Activated CD4-positive, alpha-beta memory T cell treated with anti-CD3 and anti-CD28 coated beads for 36 hours (primary cell): ENCODE results near the gene ONECUT3. TPM values are rescaled to one million over a fixed set of nuclear protein-coding genes. Genes with fewer than 3 reads are reported as not detected.

Source experiments
- CTCF ChIA-PET: fragments of 350-600 bp; sonication (Branson Sonifier 250); formaldehyde crosslinking; loops from one replicate; lab custom pipeline; 2021; ENCODE audit warnings: antibody characterized with exemption, inconsistent platforms; lab: Charles Lee
- POLR2A ChIA-PET: fragments of 350-600 bp; sonication (Branson Sonifier 250); formaldehyde crosslinking; loops from one replicate; lab custom pipeline; 2021; ENCODE audit warnings: antibody characterized with exemption; lab: Charles Lee
- DNase-seq: peaks from one replicate; pipeline ENCODE4 v3.0.0-alpha.2; 2020
- H3K27ac Mint-ChIP-seq: one replicate; pipeline ENCODE4 v1.8.0; 2021; ENCODE audit warnings: mixed read lengths
- H3K27me3 Mint-ChIP-seq: one replicate; pipeline ENCODE4 v1.8.0; 2021; ENCODE audit warnings: mixed read lengths
- H3K36me3 Mint-ChIP-seq: one replicate; pipeline ENCODE4 v1.8.0; 2021; ENCODE audit warnings: mixed read lengths
- H3K4me1 Mint-ChIP-seq: one replicate; pipeline ENCODE4 v1.8.0; 2021; ENCODE audit warnings: low read depth, mixed read lengths
- H3K4me3 Mint-ChIP-seq: one replicate; pipeline ENCODE4 v1.8.0; 2021; ENCODE audit warnings: mild to moderate bottlenecking, mixed read lengths
- H3K9me3 Mint-ChIP-seq: one replicate; pipeline ENCODE4 v1.8.0; 2021; ENCODE audit warnings: mixed read lengths
- intact Hi-C: fragments of 100-400 bp; cut with micrococcal nuclease; formaldehyde crosslinking; loops from one replicate; pipeline ENCODE4 v1.15.1; 2023
- total RNA-seq, 2 experiments: library from RNA; stranded (reverse); gene quantifications; one replicate each; pipeline ENCODE4 v1.2.3, GENCODE V29; 2021

ONECUT3 gene
- total RNA-seq, 2 experiments from 2014 or later, result not detected

DNA sequence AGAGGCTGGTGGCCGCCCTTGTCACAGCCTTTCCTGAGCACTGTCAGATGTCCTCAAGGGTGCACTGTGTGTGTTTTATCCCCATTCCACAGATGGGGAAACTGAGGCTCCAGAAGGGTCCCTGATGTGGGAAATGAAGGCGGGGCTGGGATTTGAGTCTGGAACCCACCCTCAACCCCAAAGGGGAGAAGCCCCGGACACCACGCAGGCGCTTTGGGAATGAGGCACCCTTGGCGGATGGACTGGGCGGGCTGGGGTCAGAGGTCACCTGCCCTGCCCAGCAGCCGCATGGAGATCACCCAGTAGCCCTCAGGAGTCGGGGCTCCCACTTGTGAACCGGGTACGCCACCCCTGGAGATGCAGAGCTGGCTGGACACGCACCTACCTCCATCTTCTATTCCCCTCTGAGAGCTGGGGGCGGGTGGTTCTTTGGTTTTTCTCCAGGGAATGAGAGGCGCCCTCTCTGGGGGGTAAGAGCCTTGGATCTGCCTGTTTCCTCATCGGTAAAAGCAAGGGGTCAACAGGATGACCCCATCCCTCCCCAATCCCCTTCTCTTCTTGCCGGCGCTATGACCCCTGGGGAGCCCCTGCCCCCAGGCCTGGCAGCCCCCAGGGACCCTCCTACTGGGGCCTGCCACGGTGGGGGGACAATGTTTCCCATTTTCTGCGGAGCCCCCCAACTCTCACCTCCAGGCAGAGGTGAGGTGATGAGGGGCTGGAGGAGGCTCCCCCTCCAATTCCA, 8.3 kb upstream of the ONECUT3 start:
- DNase-seq, result no peak
- POLR2A ChIA-PET, result no interaction called here
- no peak overlapping the region for H3K27ac Mint-ChIP-seq
- intact Hi-C loops, result no loop called here
- peaks cover 3% of the 10 kb centered on the region for H3K9me3 Mint-ChIP-seq
- peaks cover 9% of the 10 kb centered on the region for H3K4me1 Mint-ChIP-seq
- H3K4me3 Mint-ChIP-seq, result no peak overlapping the region
- CTCF ChIA-PET, result no interaction called here
- H3K36me3 Mint-ChIP-seq, result no peaks in the 10 kb centered on the region
- H3K27me3 Mint-ChIP-seq, result peaks cover 23% of the 10 kb centered on the region

DNA sequence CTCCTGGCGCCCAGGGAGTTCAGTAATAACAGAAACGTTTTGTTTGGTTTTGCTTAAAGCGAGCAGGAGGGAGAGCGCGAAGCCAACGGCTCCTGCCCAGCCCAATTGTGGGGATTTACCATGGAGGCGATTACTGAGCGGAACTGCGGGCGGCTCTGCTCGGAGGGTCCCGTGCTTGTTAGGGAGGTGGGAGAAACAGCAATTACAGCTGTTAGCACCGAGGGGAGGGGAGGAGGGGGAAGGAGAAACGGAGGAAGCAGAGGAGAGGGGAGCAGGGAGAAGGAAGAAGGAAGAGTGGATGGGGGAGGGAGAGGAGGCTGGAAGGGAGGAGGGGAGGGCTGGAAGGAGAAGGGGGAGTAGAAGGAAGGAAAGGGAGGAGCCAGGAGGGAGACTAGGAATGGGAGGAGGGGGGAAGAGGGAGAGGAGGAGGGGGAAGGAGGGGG, 7.7 kb upstream of the ONECUT3 start:
- ChIA-PET CTCF (interaction anchor here (1.9 kb wide), 1 partner anchor 22 kb away, joined by 7 read pairs; no protein-coding TSS in a partner anchor), POLR2A (no interaction called here)
- Mint-ChIP-seq H3K36me3 (no peaks in the 10 kb centered on the region), H3K9me3 (peaks cover under 1% of the 10 kb centered on the region), H3K4me1 (peaks cover 12% of the 10 kb centered on the region), H3K27ac (no peak overlapping the region), H3K4me3 (no peak overlapping the region), H3K27me3 (peaks cover 26% of the 10 kb centered on the region)
- no peak for DNase-seq
- intact Hi-C loops, result no loop called here

DNA sequence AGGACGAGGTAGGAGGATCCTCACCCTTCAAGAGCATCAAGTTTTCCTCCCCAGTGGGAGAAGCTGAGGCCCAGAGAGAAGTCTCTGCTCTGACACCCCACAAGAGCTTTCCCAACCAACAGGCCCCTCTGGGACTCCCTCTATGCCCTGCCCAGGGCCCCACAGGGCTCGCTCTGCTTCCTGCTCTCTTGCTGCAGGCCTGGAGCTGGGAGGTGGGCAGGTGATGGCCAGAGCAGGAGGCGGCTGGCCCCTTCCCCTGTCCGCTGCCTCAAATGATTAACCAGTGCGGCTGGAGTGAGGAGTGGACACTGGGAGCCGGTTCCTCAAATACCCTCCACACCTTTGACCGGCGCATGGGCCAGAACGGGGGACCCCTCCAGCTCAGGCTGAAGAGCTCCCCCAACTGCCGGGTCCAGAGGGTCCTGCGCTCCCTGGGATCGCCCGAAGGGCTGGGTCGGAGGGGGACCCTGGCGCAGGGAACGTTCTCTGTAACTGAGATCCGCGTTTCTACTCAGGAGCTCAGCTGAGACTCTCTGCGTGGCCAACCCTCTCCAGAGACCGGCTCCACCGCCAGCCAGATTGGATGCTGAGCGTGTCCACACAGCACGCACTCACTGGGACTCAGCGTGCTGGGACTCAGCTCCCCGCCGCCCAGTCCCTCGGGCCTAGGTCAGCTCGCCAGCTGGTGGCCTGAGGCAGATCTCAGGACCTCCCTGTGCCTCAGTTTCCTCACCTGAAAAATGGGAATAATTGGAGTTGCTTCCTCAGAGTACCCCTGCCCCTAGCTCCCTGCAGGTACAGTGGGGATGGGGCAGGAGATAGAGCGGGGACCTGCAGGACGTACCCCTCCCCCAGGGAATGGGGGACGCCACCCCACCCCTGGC, 6.7 kb upstream of the ONECUT3 start:
- POLR2A ChIA-PET, result no interaction called here
- Mint-ChIP-seq H3K4me1 (peaks cover 12% of the 10 kb centered on the region), H3K4me3 (no peak overlapping the region), H3K9me3 (no peaks in the 10 kb centered on the region), H3K36me3 (no peaks in the 10 kb centered on the region), H3K27me3 (peaks cover 34% of the 10 kb centered on the region), H3K27ac (no peak overlapping the region)
- intact Hi-C loops, result no loop called here
- CTCF ChIA-PET, result interaction anchor here (0.6 to 1.9 kb wide), 4 partner anchors 19 to 141 kb away, joined by 3 to 7 read pairs (median 4); partner anchors contain the start of gene UQCR11
- no peak for DNase-seq

DNA sequence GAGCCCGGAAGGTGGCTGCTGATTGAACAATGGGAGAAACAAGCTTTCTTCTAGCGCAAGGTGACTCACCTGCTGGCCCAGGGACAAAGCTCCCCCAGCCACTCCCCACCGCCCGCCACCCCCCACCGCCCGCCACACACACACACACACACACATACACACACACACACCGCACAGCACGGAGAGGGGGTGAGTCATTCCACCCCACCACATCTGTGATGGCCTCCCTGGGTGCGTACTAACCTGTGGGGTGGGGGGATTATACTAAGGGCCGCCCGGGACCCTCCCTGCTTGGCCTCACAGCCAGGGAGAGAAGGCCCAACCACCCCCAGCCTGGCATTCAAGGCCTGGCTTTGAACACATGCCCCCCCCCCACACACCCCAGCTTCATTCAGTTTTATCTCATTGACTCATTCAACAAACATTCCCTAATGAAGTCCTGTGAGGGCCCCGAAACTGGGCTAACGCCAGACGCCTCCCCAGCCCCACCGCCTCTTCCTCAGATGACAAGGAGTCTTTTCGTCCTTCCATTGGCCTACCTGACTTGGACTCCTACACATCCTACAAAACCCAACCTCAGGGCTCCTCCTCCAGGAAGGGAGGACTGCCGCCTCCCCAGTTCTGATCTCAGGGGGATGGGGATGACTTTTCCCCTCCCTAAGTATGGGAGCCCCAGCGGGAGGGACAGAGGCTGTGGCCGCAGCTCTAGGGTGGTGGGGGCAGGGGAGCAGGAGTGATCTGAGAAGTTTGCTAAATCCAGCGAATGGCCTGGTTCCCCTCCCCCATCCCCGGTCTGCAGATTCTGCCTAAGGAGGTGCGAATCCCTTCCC, 5.8 kb upstream of the ONECUT3 start:
- Mint-ChIP-seq H3K27ac (no peak overlapping the region), H3K4me1 (peaks cover 12% of the 10 kb centered on the region), H3K36me3 (no peaks in the 10 kb centered on the region), H3K9me3 (no peaks in the 10 kb centered on the region), H3K4me3 (no peak overlapping the region), H3K27me3 (peaks cover 40% of the 10 kb centered on the region)
- ChIA-PET CTCF (interaction anchor here (0.6 to 1.9 kb wide), 3 partner anchors 20 to 142 kb away, joined by 3 to 7 read pairs (median 6); partner anchors contain the start of gene UQCR11), POLR2A (no interaction called here)
- intact Hi-C loops, result no loop called here
- DNase-seq, result peak; percentile 69

DNA sequence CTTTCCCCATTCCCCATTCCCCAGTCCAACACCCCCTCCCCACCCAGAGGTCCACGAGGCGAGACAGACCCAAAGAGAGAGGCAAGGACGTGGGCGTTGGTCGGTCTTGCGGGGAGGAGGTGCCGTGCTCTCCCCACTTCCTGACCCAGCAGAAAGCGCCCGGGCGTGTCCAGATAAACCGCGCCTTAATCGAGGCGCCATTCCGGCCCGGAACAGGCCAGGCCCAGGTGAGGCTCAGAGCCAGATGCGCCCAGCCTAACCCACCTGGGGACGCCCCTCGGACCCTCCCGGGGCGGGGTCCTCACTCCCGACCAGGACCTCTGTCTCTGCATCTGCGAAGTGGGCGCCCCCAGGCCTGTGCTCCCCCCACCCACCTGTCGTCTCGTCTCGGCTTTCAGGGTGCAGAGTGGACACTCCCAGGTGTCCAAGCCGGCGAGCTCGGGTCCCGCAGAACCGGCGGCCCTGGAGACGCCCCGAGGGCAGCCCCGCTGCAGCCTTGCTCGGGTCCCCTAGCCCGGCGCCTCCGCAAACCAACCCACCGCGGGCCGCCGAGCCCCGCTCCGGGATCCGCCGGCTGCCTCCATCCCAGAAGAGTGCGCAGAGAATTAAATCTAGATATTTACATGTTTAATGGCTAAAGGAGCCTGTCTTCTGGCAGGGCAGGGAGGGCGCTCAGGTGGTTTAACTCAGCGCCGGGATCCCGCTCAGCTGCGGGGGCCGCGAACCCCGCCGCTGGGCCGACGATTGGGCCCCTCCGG, 5.0 kb upstream of the ONECUT3 start:
- DNase-seq, result no peak
- POLR2A ChIA-PET, result no interaction called here
- CTCF ChIA-PET, result no interaction called here
- no peak overlapping the region for H3K27ac Mint-ChIP-seq
- intact Hi-C loops, result no loop called here
- H3K9me3 Mint-ChIP-seq, result no peaks in the 10 kb centered on the region
- no peak overlapping the region for H3K4me3 Mint-ChIP-seq
- peaks cover 12% of the 10 kb centered on the region for H3K4me1 Mint-ChIP-seq
- H3K27me3 Mint-ChIP-seq, result peaks cover 41% of the 10 kb centered on the region
- H3K36me3 Mint-ChIP-seq, result no peaks in the 10 kb centered on the region

DNA sequence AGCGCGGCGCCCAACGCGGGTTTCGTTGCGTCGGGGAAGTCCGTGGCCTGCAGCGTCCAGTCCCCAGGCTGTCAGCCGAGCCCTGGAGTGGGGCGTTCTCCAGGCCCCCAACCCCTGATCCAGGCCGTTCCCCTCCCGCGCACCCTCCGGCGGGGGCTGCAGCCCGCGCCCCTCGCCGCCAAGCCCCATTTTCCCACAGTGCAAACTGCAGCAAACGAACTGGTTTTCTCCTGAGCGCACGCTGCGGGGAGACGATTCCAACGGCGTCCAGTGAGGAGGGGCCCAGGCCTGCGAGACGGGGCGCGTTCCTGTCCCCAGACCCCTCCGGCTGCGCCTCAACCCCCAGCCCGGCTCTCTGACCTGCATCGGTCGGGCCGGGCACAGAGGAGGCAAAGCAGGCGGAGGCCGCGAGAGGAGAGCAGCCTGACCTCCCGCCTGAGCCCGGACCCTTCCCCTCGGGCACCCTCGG, 4.4 kb upstream of the ONECUT3 start:
- POLR2A ChIA-PET, result no interaction called here
- peaks cover 12% of the 10 kb centered on the region for H3K4me1 Mint-ChIP-seq
- no peaks in the 10 kb centered on the region for H3K9me3 Mint-ChIP-seq
- CTCF ChIA-PET, result no interaction called here
- H3K27ac Mint-ChIP-seq, result no peak overlapping the region
- no peak for DNase-seq
- H3K36me3 Mint-ChIP-seq, result no peaks in the 10 kb centered on the region
- intact Hi-C loops, result no loop called here
- no peak overlapping the region for H3K4me3 Mint-ChIP-seq
- H3K27me3 Mint-ChIP-seq, result peaks cover 41% of the 10 kb centered on the region

DNA sequence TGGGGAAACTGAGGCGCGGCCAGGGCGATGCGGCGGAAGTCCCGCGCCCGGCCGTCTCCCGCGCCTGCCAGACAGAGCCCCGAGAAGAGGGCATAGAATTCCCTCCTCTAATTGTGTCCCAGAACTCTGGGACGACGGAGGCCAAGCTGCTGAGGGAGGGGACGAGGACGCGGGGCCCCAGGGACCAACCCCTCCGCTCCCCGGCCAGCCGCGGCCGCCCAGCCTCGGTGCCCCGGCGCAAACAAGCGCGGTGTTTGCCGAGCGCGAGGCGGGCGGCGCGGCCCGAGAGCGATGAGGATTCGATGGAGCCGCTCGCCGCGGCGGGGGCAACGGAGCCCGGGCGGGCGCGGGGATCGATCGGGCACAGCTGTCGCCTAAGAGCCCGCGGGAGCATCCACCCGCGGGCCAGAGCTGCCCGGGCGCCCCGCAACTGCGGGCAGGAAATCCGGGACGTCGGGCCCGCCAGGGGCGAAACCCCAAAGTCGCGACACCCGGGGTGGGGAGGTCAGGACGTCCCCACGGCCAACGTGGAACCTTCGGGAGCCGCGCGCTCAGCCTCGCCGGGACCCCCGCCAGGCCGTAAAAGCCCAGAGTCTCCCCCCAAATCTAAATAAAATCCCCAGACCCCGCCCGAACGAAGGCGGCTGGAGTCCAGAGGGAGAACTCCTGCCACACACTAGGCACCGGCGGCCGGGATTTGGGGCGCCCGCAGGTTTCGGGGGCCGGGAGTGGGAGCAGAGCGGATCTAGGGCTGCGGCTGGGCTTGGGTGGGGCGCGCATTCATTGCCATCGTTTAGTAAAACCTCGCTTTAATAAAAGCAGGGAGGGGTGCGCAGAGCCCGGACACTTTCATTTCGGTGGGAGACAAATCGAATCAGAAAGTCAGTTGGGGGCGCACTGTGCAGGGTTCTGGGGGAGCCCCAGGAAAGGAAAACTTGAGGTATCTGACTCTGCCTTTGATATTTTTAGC, 3.6 kb upstream of the ONECUT3 start:
- no peak for DNase-seq
- peaks cover 43% of the 10 kb centered on the region for H3K27me3 Mint-ChIP-seq
- H3K4me1 Mint-ChIP-seq, result peaks cover 12% of the 10 kb centered on the region
- ChIA-PET CTCF (interaction anchor here (0.9 kb wide), 1 partner anchor 10 kb away, joined by 3 read pairs; no protein-coding TSS in a partner anchor), POLR2A (no interaction called here)
- H3K9me3 Mint-ChIP-seq, result no peaks in the 10 kb centered on the region
- no peaks in the 10 kb centered on the region for H3K36me3 Mint-ChIP-seq
- no peak overlapping the region for H3K27ac Mint-ChIP-seq
- H3K4me3 Mint-ChIP-seq, result no peak overlapping the region
- intact Hi-C loops, result no loop called here

DNA sequence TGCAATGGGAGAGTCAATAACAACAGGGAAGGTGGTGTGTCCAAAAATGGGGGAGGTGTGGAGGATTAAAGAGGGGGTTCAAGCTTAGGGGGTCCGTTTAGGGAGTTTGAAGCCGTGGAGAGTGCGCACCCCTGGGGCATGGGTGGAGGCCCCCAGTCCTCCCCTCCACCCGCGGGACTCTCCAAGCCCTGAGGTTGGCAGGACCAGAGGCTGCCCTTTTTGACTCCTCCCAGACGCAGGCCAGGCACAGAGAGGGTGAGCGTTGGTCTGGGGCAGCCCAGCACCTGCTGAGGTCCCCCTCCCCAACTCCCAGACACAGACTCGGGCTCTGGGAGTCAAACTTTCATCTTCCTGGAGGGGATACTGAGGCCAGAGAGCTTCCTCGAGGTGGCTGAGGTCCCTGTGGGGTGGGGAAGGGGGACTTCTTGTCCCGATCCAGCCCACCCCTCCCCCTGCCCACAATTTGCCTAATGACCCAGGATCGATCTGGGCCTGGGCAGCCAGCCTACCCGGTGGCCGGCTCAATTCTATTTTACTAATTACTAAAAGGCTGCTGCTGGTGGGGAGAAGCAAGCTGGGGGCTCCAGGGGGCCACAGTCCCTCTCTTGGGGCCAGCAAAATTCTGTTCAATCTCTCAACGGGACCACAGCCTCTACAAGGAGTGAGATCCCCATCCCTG, 2.8 kb upstream of the ONECUT3 start:
- DNase-seq, result no peak
- H3K27me3 Mint-ChIP-seq, result peaks cover 45% of the 10 kb centered on the region
- H3K4me1 Mint-ChIP-seq, result peaks cover 13% of the 10 kb centered on the region
- no peaks in the 10 kb centered on the region for H3K36me3 Mint-ChIP-seq
- CTCF ChIA-PET, result interaction anchor here (0.9 to 1.2 kb wide), 2 partner anchors 9 to 78 kb away, joined by 3 to 4 read pairs; no protein-coding TSS in a partner anchor
- intact Hi-C loops, result no loop called here
- no peak overlapping the region for H3K4me3 Mint-ChIP-seq
- POLR2A ChIA-PET, result no interaction called here
- H3K9me3 Mint-ChIP-seq, result no peaks in the 10 kb centered on the region
- no peak overlapping the region for H3K27ac Mint-ChIP-seq

DNA sequence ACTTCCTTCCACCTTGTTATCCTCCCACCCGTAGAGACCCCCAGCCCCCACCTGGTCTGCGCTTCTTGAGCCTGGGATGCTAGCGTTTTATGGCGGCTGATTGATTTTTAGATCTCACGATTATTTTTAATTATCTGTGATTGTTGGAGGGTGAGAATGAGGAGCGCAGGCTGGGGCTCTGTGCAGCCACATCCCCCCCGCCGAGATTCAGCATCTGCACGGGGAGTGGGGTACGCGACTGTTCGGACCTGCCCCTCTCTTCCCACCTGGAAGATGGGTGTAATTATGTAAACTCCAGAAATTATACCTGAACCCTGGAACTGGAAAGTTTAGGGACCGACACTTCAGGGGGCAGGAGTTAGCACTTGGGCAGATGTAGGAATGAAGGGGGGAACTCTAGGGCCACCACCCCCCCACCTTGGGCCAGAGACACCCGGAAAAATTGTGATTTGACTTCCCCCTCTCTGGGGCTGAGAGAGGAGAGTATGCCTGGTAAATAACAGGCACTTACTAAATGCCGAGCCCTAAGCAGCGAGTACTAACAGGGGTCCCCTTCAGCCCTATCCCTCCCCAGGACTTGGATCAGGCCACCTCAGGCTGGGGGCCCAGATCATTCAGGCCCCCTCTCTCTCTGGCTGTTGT, 1.8 kb upstream of the ONECUT3 start:
- Mint-ChIP-seq H3K4me1 (peaks cover 14% of the 10 kb centered on the region), H3K9me3 (no peaks in the 10 kb centered on the region), H3K27ac (no peak overlapping the region), H3K36me3 (no peaks in the 10 kb centered on the region), H3K27me3 (peaks cover 54% of the 10 kb centered on the region), H3K4me3 (no peak overlapping the region)
- POLR2A ChIA-PET, result no interaction called here
- no peak for DNase-seq
- intact Hi-C loops, result no loop called here
- CTCF ChIA-PET, result interaction anchor here (1.2 kb wide), 1 partner anchor 79 kb away, joined by 4 read pairs; no protein-coding TSS in a partner anchor
